Measurements from ENCODE around the gene ACIN1.
"Not testable (repeated sequence)": the region's sequence is repeated elsewhere in the genome, so short reads cannot be mapped to it uniquely, and the experiment has no call there.

Gene ACIN1

DNA sequence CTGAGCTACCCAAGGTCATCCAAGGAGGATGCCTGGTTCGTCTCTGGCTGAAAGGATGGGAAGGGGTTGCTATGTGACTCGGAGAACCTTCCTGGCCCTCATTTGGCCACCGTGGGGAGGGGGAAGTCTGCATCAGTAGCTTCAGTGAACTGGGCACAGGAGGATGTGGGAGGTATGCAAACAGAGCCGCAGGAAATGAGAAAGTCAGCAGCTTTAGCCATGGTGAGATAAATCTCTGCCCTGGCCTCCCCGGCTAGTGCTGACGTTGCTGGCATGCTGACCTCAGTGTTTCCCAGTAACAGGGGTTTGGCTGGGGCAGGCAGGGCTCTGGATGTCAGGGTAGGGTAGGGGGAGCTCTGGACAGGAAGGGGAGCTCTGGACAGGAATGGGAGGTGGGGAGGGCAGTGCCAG, 26.4 kb upstream of the ACIN1 start:
- no peak for DNase-seq

GRCh38 chr14:23120541-23121251, 25.8 kb upstream of the ACIN1 start:
- peak; percentile 92 for DNase-seq

- DNase-seq, result no peak
These were observed 24.7 kb upstream of the ACIN1 start for GRCh38 chr14:23119363-23120327.

DNA sequence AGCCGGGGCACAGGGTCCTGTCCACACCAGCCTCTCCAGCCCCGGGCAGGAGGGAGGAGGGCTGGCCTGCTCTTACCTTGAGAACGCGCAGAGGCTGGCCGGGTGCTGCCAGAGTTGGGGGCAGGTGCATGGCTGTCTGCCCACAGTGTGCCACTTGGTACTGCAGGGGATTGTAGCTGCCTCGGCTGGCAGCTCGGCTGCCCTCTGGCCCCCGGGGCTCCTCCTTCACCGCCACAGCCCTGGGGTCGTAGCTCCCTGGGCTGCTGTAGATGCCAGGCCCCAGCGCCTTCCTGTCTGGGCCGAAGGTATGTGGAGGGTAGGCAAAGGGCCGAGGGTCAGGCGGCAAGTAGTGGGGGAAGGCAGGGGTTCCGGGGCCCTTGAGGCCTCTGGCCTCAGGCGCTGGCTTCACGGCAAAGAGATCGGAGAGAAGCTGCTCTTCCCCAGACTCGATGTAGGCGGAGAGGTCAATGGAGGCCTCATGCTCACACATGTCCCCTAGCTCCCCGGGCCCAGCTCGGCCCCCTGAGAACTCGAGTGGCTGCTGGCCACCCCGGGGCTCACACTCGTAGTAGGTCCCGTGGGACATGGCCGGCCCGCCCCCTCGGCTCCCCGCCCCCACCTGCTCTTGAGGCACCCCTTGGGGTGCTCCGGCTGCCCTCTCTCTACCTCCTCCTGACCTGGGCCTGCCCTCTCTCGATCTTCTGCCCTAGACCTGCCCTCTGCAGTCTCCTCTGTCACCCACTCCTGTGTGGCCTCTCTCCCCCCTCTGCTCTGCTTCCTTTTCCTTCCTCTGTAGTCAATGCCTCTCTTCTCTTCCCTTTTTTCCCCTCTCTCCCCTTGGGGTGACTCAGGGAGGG, 23.8 kb upstream of the ACIN1 start, which contains the start of gene CEBPE:
Gene CEBPE (minus strand): TSS at position 750 of the 857 bp plus-strand sequence. CDS start 164 bp downstream, at position 586.
- DNase-seq, result no peak

GRCh38 chr14:23117371-23118020, 22.6 kb upstream of the ACIN1 start:
- no peak for DNase-seq

DNA sequence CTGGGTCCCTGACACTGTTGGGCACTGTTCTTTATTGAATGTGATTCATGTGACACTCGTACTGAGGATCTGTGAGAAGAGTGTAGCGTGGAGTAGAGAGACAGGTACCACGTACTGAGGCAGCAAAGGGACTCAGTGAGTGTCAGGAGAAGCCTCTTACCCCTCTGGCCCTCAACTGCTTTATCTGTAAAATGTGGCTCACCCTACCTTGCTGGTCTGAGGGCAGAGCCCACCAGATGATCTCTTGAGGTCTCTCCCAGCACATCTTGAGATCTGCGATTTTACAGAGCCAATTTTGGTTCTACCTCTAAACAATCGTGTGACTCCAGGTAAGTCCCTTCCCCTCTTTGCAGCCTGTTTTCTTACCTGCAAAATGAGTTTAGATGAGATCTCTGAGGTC, 21.0 kb upstream of the ACIN1 start:
- DNase-seq, result no peak

GRCh38 chr14:23115039-23115731, 20.2 kb upstream of the ACIN1 start:
- DNase-seq, result no peak

DNA sequence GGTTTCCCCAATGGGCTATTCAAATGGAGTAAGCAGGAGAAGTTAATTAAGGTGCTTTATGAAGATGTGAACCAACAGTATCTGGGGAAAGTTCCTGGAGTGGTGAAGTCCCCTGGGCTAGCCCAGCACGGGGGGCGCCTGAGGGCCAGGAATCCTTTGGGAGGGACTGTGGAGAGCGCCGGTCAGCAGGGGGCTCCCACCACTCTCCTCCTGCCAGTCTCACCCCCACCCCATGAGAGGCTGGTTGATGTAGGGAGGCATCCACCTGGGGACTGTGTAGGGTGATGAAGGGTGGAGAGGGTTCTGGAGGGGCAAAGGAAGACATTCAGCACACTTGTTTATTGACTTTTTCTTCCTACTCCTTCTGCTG, 19.7 kb upstream of the ACIN1 start:
- DNase-seq, result no peak

GRCh38 chr14:23114120-23114458, 19.2 kb upstream of the ACIN1 start:
- no peak for DNase-seq

DNA sequence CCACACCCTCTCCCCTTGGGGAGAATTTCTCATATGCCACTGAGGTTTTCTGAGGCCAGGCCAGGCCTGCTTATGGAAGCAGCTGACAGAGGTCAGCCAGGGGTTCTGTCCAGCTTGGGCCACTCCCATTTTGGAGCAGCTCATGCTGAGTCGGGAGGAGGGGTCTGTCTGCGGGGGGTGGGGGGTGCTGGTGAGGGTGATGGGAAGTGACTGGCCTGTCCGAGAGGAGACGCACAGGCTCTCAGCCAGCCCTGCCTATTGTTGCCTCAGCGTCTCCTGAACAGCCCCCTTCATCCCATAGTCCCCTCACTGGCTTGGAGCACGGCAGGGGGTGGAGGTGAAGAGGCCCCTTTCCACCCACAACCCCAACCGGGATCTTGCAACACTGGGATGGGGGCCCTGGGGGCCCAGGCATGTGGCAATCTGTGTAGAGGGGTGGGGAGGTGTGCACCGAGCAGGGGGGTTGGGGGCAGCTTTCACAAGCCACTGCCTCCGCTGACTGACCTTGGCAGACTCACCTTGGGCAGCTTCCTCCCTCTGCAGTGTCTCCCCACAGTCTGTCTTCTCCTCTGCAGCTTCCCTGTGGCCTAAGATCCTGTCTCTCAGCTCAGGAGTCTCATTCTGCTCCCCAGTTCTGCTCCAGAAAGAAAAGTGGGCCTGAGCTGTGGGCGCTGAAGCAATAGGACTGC, 18.6 kb upstream of the ACIN1 start:
- DNase-seq, result no peak

DNA sequence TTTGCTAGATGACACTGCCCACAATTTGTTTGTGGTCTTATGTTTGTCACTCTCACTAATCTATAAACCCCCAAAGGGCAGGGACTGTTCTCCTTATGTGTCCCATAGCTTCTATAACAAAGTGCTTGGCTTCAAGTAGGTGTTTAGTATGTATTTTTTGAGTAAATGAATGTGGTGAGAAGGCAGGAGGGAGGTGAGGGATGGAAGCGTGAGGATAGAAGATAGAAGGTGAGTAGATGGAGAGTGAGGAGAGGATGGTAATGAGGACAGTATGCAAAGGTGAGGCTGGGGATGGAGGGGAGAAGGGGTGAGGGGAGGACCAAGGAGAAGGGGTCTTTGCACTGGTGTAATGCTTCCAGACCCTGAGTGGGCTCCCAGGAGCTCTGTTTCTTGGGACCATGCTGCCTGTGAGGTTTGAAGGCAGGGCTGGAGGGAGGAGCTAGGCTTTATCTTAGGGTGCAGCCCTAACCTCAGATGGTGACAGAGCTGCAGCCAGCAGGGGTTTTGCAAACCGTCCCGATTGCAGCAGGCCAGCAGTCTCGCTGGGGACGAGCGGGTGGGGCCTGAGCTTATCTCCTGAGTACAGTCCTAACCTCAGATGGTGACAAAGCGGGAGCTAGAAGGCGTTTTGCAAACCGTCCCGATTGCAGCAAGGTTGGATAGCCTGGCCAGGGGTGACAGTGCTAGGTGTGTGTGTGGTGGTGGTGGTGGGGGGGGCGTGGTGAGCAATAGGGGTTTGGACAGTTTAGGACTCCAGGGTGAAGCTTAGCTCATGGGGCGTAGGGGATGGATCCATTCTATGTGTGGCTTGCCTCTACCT, 17.6 kb upstream of the ACIN1 start:
- DNase-seq, result no peak

GRCh38 chr14:23110579-23111365, 15.8 kb upstream of the ACIN1 start:
- no peak for DNase-seq

GRCh38 chr14:23109769-23110168, 14.8 kb upstream of the ACIN1 start:
- no peak for DNase-seq

- not testable (repeated sequence) for DNase-seq
These were observed 13.2 kb upstream of the ACIN1 start for GRCh38 chr14:23108169-23108568.

GRCh38 chr14:23107620-23108019, 12.7 kb upstream of the ACIN1 start:
- DNase-seq, result not testable (repeated sequence)

- DNase-seq, result no peak
These were observed 11.8 kb upstream of the ACIN1 start for GRCh38 chr14:23106747-23107045.

GRCh38 chr14:23105348-23105824, 10.4 kb upstream of the ACIN1 start:
- DNase-seq, result no peak

GRCh38 chr14:23104591-23105347, 9.8 kb upstream of the ACIN1 start, which contains the start of gene CIROP:
Gene CIROP, minus strand, starts transcription at chr14:23104989. Its CDS starts 69 bp downstream, at chr14:23104920.
- no peak for DNase-seq

All from midbrain (tissue), 1 donor.